HCT116 (cell line): Measurements from ENCODE around the gene POP7. TPM values are rescaled to one million over a fixed set of nuclear protein-coding genes. Genes with fewer than 3 reads are reported as not detected.

Experiments
- ATAC-seq: fragments of 200-7000 bp; cut with Tn5 transposase; 2 replicates; pipeline ENCODE4 v1.9.1; 2020; ENCODE audit warnings: mild to moderate bottlenecking, moderate library complexity
- BruUV-seq: library from RNA; stranded (reverse); fragments of 400-500 nt; replicated peaks from 2 replicates; lab custom pipeline; 2021; lab: Mats Ljungman, UMichigan
- CTCF ChIA-PET: fragments of 300-600 bp; sonication (Branson Sonifier 250); formaldehyde crosslinking; loops from one replicate; lab custom pipeline; 2021; ENCODE audit warnings: antibody characterized with exemption; lab: Charles Lee
- POLR2A ChIA-PET: fragments of 300-600, 350-600 bp; sonication (Branson Sonifier 250); formaldehyde crosslinking; loops from one replicate; lab custom pipeline; 2021; ENCODE audit warnings: antibody characterized with exemption; lab: Charles Lee
- RAD21 ChIA-PET, 2 experiments: fragments of 300-600 bp; sonication (Branson Sonifier 250); formaldehyde crosslinking; loops; one replicate each; lab custom pipeline; 2023; ENCODE audit warnings: low total read pairs in 2 of 2; ENCODE audit not compliant: uncharacterized antibody in 2 of 2, unreplicated experiment in 2 of 2, low non-redundant PET in 1 of 2; lab: Charles Lee
- DNase-seq: peaks from one replicate; pipeline ENCODE4 v3.0.0-alpha.2; 2010; ENCODE audit warnings: low read depth, low spot score
- H2AFZ ChIP-seq: fragments of 200-600 bp; shearing (Covaris generic), sonication (generic); 2 replicates; pipeline ENCODE4 v1.6.1; 2017; ENCODE audit warnings: low read depth, mixed run types, mixed read lengths, antibody characterized with exemption, low read length; ENCODE audit not compliant: poor library complexity, severe bottlenecking
- H3K27ac ChIP-seq: 2 replicates; pipeline ENCODE4 v1.5.1; 2012; ENCODE audit warnings: low read depth, low read length
- H3K27me3 ChIP-seq: fragments of 200-600 bp; sonication (generic); 2 replicates; pipeline ENCODE4 v1.6.1; 2016; ENCODE audit warnings: mixed run types, low read length, mixed read lengths; ENCODE audit not compliant: insufficient read depth
- H3K36me3 ChIP-seq, 2 experiments: fragments of 200-500 bp in 1 of 2; fragments of 200-600 bp in 1 of 2; sonication (Bioruptor generic) in 1 of 2; sonication (generic) in 1 of 2; 2 replicates each; pipeline versions ENCODE4 v1.5.1 to v1.6.1; 2014 to 2016; ENCODE audit warnings: low read length in 2 of 2, inconsistent platforms in 1 of 2, mixed read lengths in 1 of 2, mixed run types in 1 of 2; ENCODE audit not compliant: insufficient read depth in 2 of 2, control insufficient read depth in 1 of 2
- H3K4me1 ChIP-seq, 2 experiments: fragments of 200-600 bp in 1 of 2; sonication (generic) in 1 of 2; 2 replicates each; pipeline versions ENCODE4 v1.5.1 to v1.6.1; 2012 to 2017; ENCODE audit warnings: low read length in 2 of 2, inconsistent platforms in 1 of 2, mild to moderate bottlenecking in 1 of 2, mixed read lengths in 1 of 2, mixed run types in 1 of 2, moderate library complexity in 1 of 2; ENCODE audit not compliant: insufficient read depth in 2 of 2, control insufficient read depth in 1 of 2
- H3K4me2 ChIP-seq: fragments of 200-600 bp; sonication (generic); 2 replicates; pipeline ENCODE4 v1.6.1; 2017; ENCODE audit warnings: mixed run types, low read length, mixed read lengths
- H3K4me3 ChIP-seq, 2 experiments: fragments of 200-600 bp in 1 of 2; sonication (generic) in 1 of 2; replicated peaks in 1 of 2; 2 replicates each; pipeline ENCODE4 v1.5.1; 2011 to 2016; ENCODE audit warnings: low read length in 2 of 2, control low read depth in 1 of 2, low read depth in 1 of 2, mild to moderate bottlenecking in 1 of 2, mixed read lengths in 1 of 2, mixed run types in 1 of 2
- H3K79me2 ChIP-seq: fragments of 200-600 bp; sonication (generic); 2 replicates; pipeline ENCODE4 v1.6.1; 2017; ENCODE audit warnings: mild to moderate bottlenecking, mixed run types, low read length, moderate library complexity, mixed read lengths; ENCODE audit not compliant: insufficient read depth
- H3K9ac ChIP-seq: fragments of 200-600 bp; sonication (generic); 2 replicates; pipeline ENCODE4 v1.6.1; 2016; ENCODE audit warnings: low read length, mixed read lengths
- H3K9me2 ChIP-seq: fragments of 200-600 bp; sonication (generic), shearing (Covaris generic); 2 replicates; pipeline ENCODE4 v1.6.1; 2017; ENCODE audit warnings: mixed run types, mild to moderate bottlenecking, moderate library complexity; ENCODE audit not compliant: insufficient read depth
- H3K9me3 ChIP-seq, 2 experiments: fragments of 200-500 bp in 1 of 2; fragments of 200-600 bp in 1 of 2; sonication (Bioruptor generic) in 1 of 2; sonication (generic) in 1 of 2; 2 replicates each; pipeline ENCODE4 v1.6.1; 2014 to 2017; ENCODE audit warnings: low read length in 2 of 2, mixed read lengths in 2 of 2, inconsistent platforms in 1 of 2, low read depth in 1 of 2, mild to moderate bottlenecking in 1 of 2, mixed run types in 1 of 2, moderate library complexity in 1 of 2; ENCODE audit not compliant: control insufficient read depth in 1 of 2, insufficient read depth in 1 of 2
- H4K20me1 ChIP-seq: fragments of 200-600 bp; sonication (generic), shearing (Covaris generic); 2 replicates; pipeline ENCODE4 v1.6.1; 2017; ENCODE audit warnings: mixed run types, mild to moderate bottlenecking, moderate library complexity; ENCODE audit not compliant: insufficient read depth
- CTCF ChIP-seq, 3 experiments: fragments of 200-600 bp in 1 of 3; sonication (generic) in 1 of 3; IDR thresholded peaks in 2 of 3; conservative IDR thresholded peaks in 1 of 3; 2 replicates each; pipeline ENCODE4 v1.5.1; 2012 to 2017; ENCODE audit warnings: low read depth in 2 of 3, low read length in 2 of 3, antibody characterized with exemption in 1 of 3, borderline replicate concordance in 1 of 3, control low read depth in 1 of 3, mild to moderate bottlenecking in 1 of 3, mixed read lengths in 1 of 3, mixed run types in 1 of 3, moderate library complexity in 1 of 3; ENCODE audit not compliant: insufficient read depth in 1 of 3
- EGR1 ChIP-seq: IDR thresholded peaks from 2 replicates; pipeline ENCODE4 v1.6.1; 2012; ENCODE audit warnings: low read depth
- EZH2 ChIP-seq: fragments of 200-600 bp; sonication (generic); IDR thresholded peaks from 2 replicates; pipeline ENCODE4 v1.6.1; 2017; ENCODE audit warnings: antibody characterized with exemption, mixed run types
- POLR2A ChIP-seq: IDR thresholded peaks from 2 replicates; pipeline ENCODE4 v1.7.0; 2011; ENCODE audit warnings: borderline replicate concordance; ENCODE audit not compliant: insufficient read depth, insufficient read length; ENCODE audit errors: extremely low read depth
- POLR2AphosphoS5 ChIP-seq: IDR thresholded peaks from 2 replicates; pipeline ENCODE4 v1.6.1; 2011; ENCODE audit warnings: mild to moderate bottlenecking, low read depth, low read length, moderate library complexity
- RAD21 ChIP-seq: IDR thresholded peaks from 2 replicates; pipeline ENCODE4 v1.6.1; 2012; ENCODE audit warnings: low read depth, mild to moderate bottlenecking
- REST ChIP-seq: IDR thresholded peaks from 2 replicates; pipeline ENCODE4 v1.6.1; 2012; ENCODE audit warnings: low read depth
- SP1 ChIP-seq: IDR thresholded peaks from 2 replicates; pipeline ENCODE4 v1.6.1; 2012; ENCODE audit warnings: low read depth
- SRF ChIP-seq: IDR thresholded peaks from 2 replicates; pipeline ENCODE4 v1.6.1; 2012; ENCODE audit warnings: low read depth
- YY1 ChIP-seq: IDR thresholded peaks from 2 replicates; pipeline ENCODE4 v1.6.1; 2011; ENCODE audit warnings: low read length, low read depth, moderate library complexity, mild to moderate bottlenecking; ENCODE audit not compliant: insufficient replicate concordance; ENCODE audit errors: extremely low read depth
- ZFX ChIP-seq: fragments of 450-650 bp; IDR thresholded peaks from 2 replicates; pipeline ENCODE4 v1.6.1; 2017
- intact Hi-C: fragments of 100-400 bp; cut with micrococcal nuclease; formaldehyde crosslinking; loops from 2 replicates; pipeline ENCODE4 v1.10.0; 2022
- total RNA-seq: library from RNA; stranded (reverse); gene quantifications from one replicate; pipeline ENCODE4 v1.2.1, GENCODE V29; 2021; ENCODE audit not compliant: unreplicated experiment

Gene POP7
- total RNA-seq, 1 experiment from 2014 or later: 67.5 TPM

DNA sequence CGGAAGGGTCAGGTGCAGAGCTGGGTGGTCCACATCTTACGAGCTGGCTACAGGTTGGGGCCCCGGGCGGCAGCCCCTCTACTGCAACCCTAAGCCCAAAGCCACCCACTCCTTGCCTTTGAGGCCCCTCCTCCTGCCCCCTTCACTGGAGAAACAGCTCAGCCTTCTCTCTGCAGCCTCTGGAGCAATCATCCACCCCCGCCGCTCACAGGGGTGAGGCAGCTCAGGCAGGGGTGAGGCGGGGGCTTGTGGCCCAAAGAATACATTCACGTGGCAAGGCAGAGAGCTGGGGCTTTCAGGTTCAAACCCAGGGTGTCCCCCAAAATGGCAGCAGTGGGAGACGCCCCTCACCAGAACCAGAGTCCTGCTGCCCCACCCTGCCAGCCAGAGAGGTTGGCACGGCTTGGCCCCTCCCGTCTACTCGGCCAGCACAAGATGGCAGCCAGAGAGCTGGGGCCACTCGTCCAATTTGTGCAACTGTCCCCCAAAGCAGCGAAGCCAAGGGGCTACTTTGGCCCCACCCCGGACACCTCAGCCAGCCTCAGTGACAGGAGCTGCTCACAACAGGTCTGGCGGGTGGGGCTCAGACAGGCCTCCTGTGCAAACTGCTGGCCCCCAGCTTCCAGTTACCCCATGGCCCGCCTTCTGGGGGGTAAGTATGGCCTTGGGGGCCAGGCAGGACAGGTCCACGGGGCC, 25.2 kb upstream of the POP7 start:
- Histone ChIP-seq H4K20me1 (no peaks in the 10 kb centered on the region), H3K9me2 (no peaks in the 10 kb centered on the region), H3K9me3 (no peaks in the 10 kb centered on the region), H3K36me3 (peaks cover 20 to 23% of the 10 kb centered on the region in 2 experiments; a peak in 3 of 4 replicates), H3K27me3 (no peaks in the 10 kb centered on the region), H3K4me2 (no peak overlapping the region), H3K4me1 (peaks cover 0 to 5% of the 10 kb centered on the region in 2 experiments; a peak in 1 of 4 replicates), H3K9ac (no peak overlapping the region), H3K27ac (0 out of 2 replicates have a peak overlapping the region, but pooled peaks have one; percentile 9), H3K4me3 (no peak overlapping the region), H3K79me2 (peaks cover 12% of the 10 kb centered on the region), H2AFZ (no peak overlapping the region)
- no peak for DNase-seq
- TSS peak; percentile 31 for BruUV-seq
- ATAC-seq: no peak
- RAD21 ChIA-PET: no interaction called here
- CTCF ChIA-PET: interaction anchor here (1.0 to 1.3 kb wide), 2 partner anchors 10 to 47 kb away, joined by 3 to 4 read pairs; no protein-coding TSS in a partner anchor
- intact Hi-C loops: no loop called here
- POLR2A ChIA-PET: interaction anchor here (0.5 kb wide), 1 partner anchor 47 kb away, joined by 4 read pairs; no protein-coding TSS in a partner anchor
- TF ChIP-seq POLR2A: no peak
- peak; percentile 37; the same call in 1 of the 2 replicates for TF ChIP-seq POLR2AphosphoS5
- no peak for TF ChIP-seq RAD21

GRCh38 chr7:100681491-100682227, 24.3 kb upstream of the POP7 start:
- Histone ChIP-seq H3K79me2 (peaks cover 3% of the 10 kb centered on the region), H3K4me2 (no peak overlapping the region), H3K4me3 (no peak overlapping the region), H4K20me1 (no peaks in the 10 kb centered on the region), H3K27ac (no peak overlapping the region), H3K9me3 (no peaks in the 10 kb centered on the region), H3K36me3 (peaks cover 24 to 29% of the 10 kb centered on the region in 2 experiments; a peak in 3 of 4 replicates), H3K27me3 (no peaks in the 10 kb centered on the region), H3K9me2 (no peaks in the 10 kb centered on the region), H3K4me1 (peaks cover 0 to 5% of the 10 kb centered on the region in 2 experiments; a peak in 1 of 4 replicates), H2AFZ (no peak overlapping the region), H3K9ac (no peak overlapping the region)
- no peak for ATAC-seq
- no peak for DNase-seq
- RAD21 ChIA-PET: no interaction called here
- POLR2A ChIA-PET: no interaction called here
- no TSS peak for BruUV-seq
- TF ChIP-seq CTCF (IDR thresholded peaks at IDR 0.05 in 2 of 3, conservative IDR thresholded peaks at IDR 0.05 in 1 of 3; ENCODE audit: borderline replicate concordance in 1 of 3, insufficient read depth in 1 of 3, low read depth in 2 of 3, low read length in 2 of 3): no peak
- no peak for TF ChIP-seq EGR1
- no peak for TF ChIP-seq POLR2AphosphoS5
- TF ChIP-seq SRF: no peak
- TF ChIP-seq ZFX: no peak
- no peak for TF ChIP-seq POLR2A
- TF ChIP-seq YY1: no peak
- TF ChIP-seq SP1: no peak
- TF ChIP-seq EZH2: no peak
- TF ChIP-seq REST: no peak
- intact Hi-C loops: no loop called here
- CTCF ChIA-PET: interaction anchor here (1.3 kb wide), 1 partner anchor 48 kb away, joined by 3 read pairs; no protein-coding TSS in a partner anchor
